Right atrium auricular region (tissue), 2 donors: ENCODE measurements around the gene ATP6V1B1. TPM values are rescaled to one million over a fixed set of nuclear protein-coding genes. Genes with fewer than 3 reads are reported as not detected.

ENCODE experiments used
- DNase-seq: peaks from one replicate; pipeline ENCODE4 v3.0.0-alpha.2; 2019; ENCODE audit warnings: low spot score
- H3K27ac ChIP-seq, 2 donors: fragments of 200-600 bp; sonication (generic); 1 replicate in 1 of 2; 2 replicates in 1 of 2; pipeline ENCODE4 v1.5.1; 2016 to 2019
- H3K27me3 ChIP-seq, 2 donors: fragments of 200-600 bp; sonication (generic); one replicate each; pipeline versions ENCODE4 v1.5.1 to v1.6.0; 2017 to 2019
- H3K36me3 ChIP-seq: fragments of 200-600 bp; sonication (generic); one replicate; pipeline ENCODE4 v1.5.1; 2016
- H3K4me1 ChIP-seq, 2 donors: fragments of 200-600 bp; sonication (generic); one replicate each; pipeline versions ENCODE4 v1.5.1 to v1.6.0; 2017 to 2019
- H3K4me3 ChIP-seq, 2 donors: fragments of 200-600 bp; sonication (generic); 1 replicate in 1 of 2; 2 replicates in 1 of 2; pipeline ENCODE4 v1.5.1; 2017 to 2019; ENCODE audit warnings: mild to moderate bottlenecking in 1 of 2, moderate library complexity in 1 of 2
- H3K9me3 ChIP-seq, 2 donors: fragments of 200-600 bp; sonication (generic); one replicate each; pipeline ENCODE4 v1.5.1; 2019
- CTCF ChIP-seq, 2 donors: fragments of 200-600 bp; sonication (generic); IDR thresholded peaks; one replicate each; pipeline ENCODE4 v1.5.1; 2019; ENCODE audit warnings: antibody characterized with exemption in 2 of 2
- total RNA-seq, 2 donors: library from RNA; depleted of rRNA; stranded (reverse); fragments of >200 nt; gene quantifications; one replicate each; pipeline ENCODE4 v1.1.0, GENCODE V29; 2016

The ATP6V1B1 gene
- total RNA-seq, 2 donors from 2014 or later: not detected

GRCh38 chr2:70902579-70902978, 33.1 kb upstream of the ATP6V1B1 start:
- no peak overlapping the region for H3K27ac ChIP-seq
- DNase-seq: no peak
- no peaks in the 10 kb centered on the region for H3K9me3 ChIP-seq
- H3K36me3 ChIP-seq: no peaks in the 10 kb centered on the region
- no peak for TF ChIP-seq CTCF (IDR thresholded peaks at IDR 0.05)
- H3K4me3 ChIP-seq: no peak overlapping the region
- H3K27me3 ChIP-seq: peaks cover 8 to 13% of the 10 kb centered on the region in 2 donors
- H3K4me1 ChIP-seq: peaks cover 0 to 40% of the 10 kb centered on the region in 2 donors

- Histone ChIP-seq H3K27me3 (peaks cover 10 to 17% of the 10 kb centered on the region in 2 donors), H3K27ac (no peak overlapping the region), H3K36me3 (no peaks in the 10 kb centered on the region), H3K4me3 (no peak overlapping the region), H3K9me3 (no peaks in the 10 kb centered on the region), H3K4me1 (peaks cover 0 to 34% of the 10 kb centered on the region in 2 donors)
- DNase-seq: no peak
- TF ChIP-seq CTCF (IDR thresholded peaks at IDR 0.05): no peak
Measured at GRCh38 chr2:70903171-70903570, 32.5 kb upstream of the ATP6V1B1 start.

GRCh38 chr2:70903641-70904340, 31.9 kb upstream of the ATP6V1B1 start:
- H3K4me3 ChIP-seq: no peak overlapping the region
- peaks cover 0 to 34% of the 10 kb centered on the region in 2 donors for H3K4me1 ChIP-seq
- no peaks in the 10 kb centered on the region for H3K9me3 ChIP-seq
- TF ChIP-seq CTCF (IDR thresholded peaks at IDR 0.05): no peak
- peaks cover 13 to 19% of the 10 kb centered on the region in 2 donors for H3K27me3 ChIP-seq
- peak; percentile 52 for DNase-seq
- no peak overlapping the region for H3K27ac ChIP-seq
- no peaks in the 10 kb centered on the region for H3K36me3 ChIP-seq

GRCh38 chr2:70904371-70905216, 31.1 kb upstream of the ATP6V1B1 start:
- peaks cover 18 to 19% of the 10 kb centered on the region in 2 donors for H3K27me3 ChIP-seq
- no peaks in the 10 kb centered on the region for H3K36me3 ChIP-seq
- H3K4me3 ChIP-seq: no peak overlapping the region
- TF ChIP-seq CTCF (IDR thresholded peaks at IDR 0.05): no peak
- DNase-seq: peak; percentile 57
- no peaks in the 10 kb centered on the region for H3K9me3 ChIP-seq
- no peak overlapping the region for H3K27ac ChIP-seq
- H3K4me1 ChIP-seq: peaks cover 0 to 32% of the 10 kb centered on the region in 2 donors

- Histone ChIP-seq H3K36me3 (no peaks in the 10 kb centered on the region), H3K4me3 (no peak overlapping the region), H3K9me3 (no peaks in the 10 kb centered on the region), H3K27me3 (peaks cover 13 to 18% of the 10 kb centered on the region in 2 donors), H3K4me1 (peaks cover 0 to 20% of the 10 kb centered on the region in 2 donors), H3K27ac (no peak overlapping the region)
- peak; percentile 36 for DNase-seq
- TF ChIP-seq CTCF (IDR thresholded peaks at IDR 0.05): no peak
Measured at GRCh38 chr2:70905443-70906421, 30.0 kb upstream of the ATP6V1B1 start.
